Neuronal stem cell (in vitro differentiated cells): Measurements from ENCODE around the gene RBM20.
"Not testable (repeated sequence)": the region's sequence is repeated elsewhere in the genome, so short reads cannot be mapped to it uniquely, and the experiment has no call there.

Source experiments
- DNase-seq: peaks from one replicate; pipeline ENCODE4 v3.0.0-alpha.2; 2013; ENCODE audit warnings: low spot score
- H2AFZ ChIP-seq: one replicate; pipeline ENCODE4 v1.6.1; 2013; ENCODE audit warnings: mild to moderate bottlenecking, low read length, inconsistent platforms
- H2AK5ac ChIP-seq: 2 replicates; pipeline ENCODE4 v1.6.1; 2013; ENCODE audit warnings: low read depth, mild to moderate bottlenecking, inconsistent platforms, low read length, moderate library complexity, mixed read lengths
- H2BK120ac ChIP-seq: 2 replicates; pipeline ENCODE4 v1.6.1; 2013; ENCODE audit warnings: low read depth, mild to moderate bottlenecking, inconsistent platforms, low read length, moderate library complexity, mixed read lengths
- H2BK12ac ChIP-seq: one replicate; pipeline ENCODE4 v1.6.1; 2013; ENCODE audit warnings: low read length, inconsistent platforms
- H2BK15ac ChIP-seq: 2 replicates; pipeline ENCODE4 v1.6.1; 2013; ENCODE audit warnings: mild to moderate bottlenecking, low read length, inconsistent platforms, mixed read lengths
- H2BK5ac ChIP-seq: one replicate; pipeline ENCODE4 v1.6.1; 2013; ENCODE audit warnings: inconsistent platforms, mild to moderate bottlenecking, low read length, moderate library complexity
- H3K14ac ChIP-seq: one replicate; pipeline ENCODE4 v1.6.1; 2013; ENCODE audit warnings: low read length, inconsistent platforms
- H3K18ac ChIP-seq: 2 replicates; pipeline ENCODE4 v1.6.1; 2013; ENCODE audit warnings: low read length, inconsistent platforms
- H3K23ac ChIP-seq: 2 replicates; pipeline ENCODE4 v1.6.1; 2013; ENCODE audit warnings: low read depth, mild to moderate bottlenecking, mixed read lengths, low read length, inconsistent platforms; ENCODE audit not compliant: poor library complexity
- H3K27ac ChIP-seq: replicated peaks from 3 replicates; pipeline ENCODE4 v1.5.1; 2013; ENCODE audit warnings: low read length, inconsistent platforms
- H3K27me3 ChIP-seq, 3 experiments: 2 replicates each; pipeline ENCODE4 v1.6.1; 2013; ENCODE audit warnings: low read length in 3 of 3, mild to moderate bottlenecking in 2 of 3, inconsistent platforms in 1 of 3, low read depth in 1 of 3, mixed read lengths in 1 of 3, moderate library complexity in 1 of 3; ENCODE audit not compliant: control insufficient read depth in 3 of 3, insufficient read depth in 3 of 3
- H3K36me3 ChIP-seq, 2 donors: replicated peaks in 1 of 2; 2 replicates each; pipeline ENCODE4 v1.6.1; 2013; ENCODE audit warnings: low read length in 2 of 2; ENCODE audit not compliant: control insufficient read depth in 2 of 2, insufficient read depth in 2 of 2
- H3K4ac ChIP-seq: 2 replicates; pipeline ENCODE4 v1.6.1; 2013; ENCODE audit warnings: inconsistent platforms, mild to moderate bottlenecking, low read length, moderate library complexity
- H3K4me1 ChIP-seq, 2 donors: 1 replicate in 1 of 2; 2 replicates in 1 of 2; pipeline ENCODE4 v1.6.1; 2013; ENCODE audit warnings: low read length in 2 of 2, low read depth in 1 of 2; ENCODE audit not compliant: control insufficient read depth in 2 of 2, insufficient read depth in 1 of 2
- H3K4me2 ChIP-seq: one replicate; pipeline ENCODE4 v1.6.1; 2013; ENCODE audit warnings: mild to moderate bottlenecking, low read length, inconsistent platforms; ENCODE audit not compliant: insufficient read depth, poor library complexity, severe bottlenecking
- H3K4me3 ChIP-seq, 2 donors: 2 replicates each; pipeline ENCODE4 v1.5.1; 2013; ENCODE audit warnings: low read length in 2 of 2, mild to moderate bottlenecking in 2 of 2, inconsistent platforms in 1 of 2, moderate library complexity in 1 of 2
- H3K79me1 ChIP-seq: one replicate; pipeline ENCODE4 v1.6.1; 2013; ENCODE audit warnings: low read depth, mild to moderate bottlenecking, inconsistent platforms, low read length, moderate library complexity
- H3K9ac ChIP-seq: one replicate; pipeline ENCODE4 v1.6.1; 2013; ENCODE audit warnings: mild to moderate bottlenecking, low read depth, low read length, inconsistent platforms; ENCODE audit not compliant: poor library complexity
- H3K9me3 ChIP-seq, 2 donors: replicated peaks in 1 of 2; 2 replicates each; pipeline versions ENCODE3 to v1.6.1; 2013; ENCODE audit warnings: low read length in 2 of 2, mild to moderate bottlenecking in 2 of 2, inconsistent platforms in 1 of 2, low read depth in 1 of 2, mixed read lengths in 1 of 2, moderate library complexity in 1 of 2; ENCODE audit not compliant: control insufficient read depth in 2 of 2, insufficient read depth in 1 of 2
- H4K8ac ChIP-seq: one replicate; pipeline ENCODE4 v1.6.1; 2013; ENCODE audit warnings: low read depth, mild to moderate bottlenecking, inconsistent platforms, low read length, moderate library complexity
- H4K91ac ChIP-seq: one replicate; pipeline ENCODE4 v1.6.1; 2013; ENCODE audit warnings: low read length, low read depth, mild to moderate bottlenecking, inconsistent platforms; ENCODE audit not compliant: poor library complexity
- WGBS, 2 donors: extraction: QIAGEN DNeasy Blood & Tissue Kit; methylation state at CpG; one replicate each; pipeline ENCODE4 v1.1.7; 2013; ENCODE audit warnings: missing lambda C conversion rate in 2 of 2, mixed read lengths in 1 of 2; ENCODE audit not compliant: insufficient read length in 2 of 2, insufficient replicate concordance in 1 of 2; ENCODE audit errors: extremely low coverage in 2 of 2; 5-methylcytosine and 5-hydroxymethylcytosine counted together

Gene RBM20

DNA sequence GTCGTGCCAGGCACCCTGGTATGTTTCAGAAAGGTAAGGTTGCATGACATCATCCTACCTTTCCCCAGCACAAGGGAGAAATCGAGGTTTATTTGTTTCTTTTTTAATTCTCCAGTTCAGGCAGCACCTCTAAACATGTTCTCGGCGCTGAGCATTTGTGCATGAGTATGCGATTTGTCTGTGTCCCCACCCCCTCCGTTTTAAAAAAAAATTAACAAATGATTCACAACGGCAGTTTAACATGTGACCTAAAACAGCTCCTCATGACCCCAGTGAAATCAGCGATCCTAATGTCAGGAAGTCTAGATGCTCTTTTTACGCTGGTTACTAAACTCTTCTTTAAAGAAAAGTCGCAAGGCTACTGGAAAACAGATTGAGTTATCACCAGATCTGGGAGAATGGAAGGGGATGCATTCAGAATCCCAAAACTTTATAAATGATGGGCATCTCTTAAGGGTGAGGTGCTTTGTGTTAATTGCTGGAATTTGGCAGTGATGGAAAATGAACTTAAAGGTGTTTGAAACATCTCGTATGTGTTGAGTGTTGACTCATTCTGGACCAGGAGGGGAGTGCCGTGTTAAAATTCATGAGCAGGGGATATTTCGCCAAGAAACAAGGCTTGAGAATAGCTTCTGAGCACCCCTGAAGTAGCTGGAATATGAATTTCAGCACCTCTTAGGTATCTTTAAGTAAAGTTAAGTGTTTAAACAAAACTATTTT lies 120.8 kb downstream of the RBM20 start:
- H3K4ac ChIP-seq: no peak overlapping the region
- H3K23ac ChIP-seq: no peak overlapping the region
- no peaks in the 10 kb centered on the region for H3K79me1 ChIP-seq
- no peak overlapping the region for H2AK5ac ChIP-seq
- no peak overlapping the region for H2BK12ac ChIP-seq
- no CpG with 5 or more reads among the region's 13 CpGs for WGBS, 2 donors
- no peak overlapping the region for H4K91ac ChIP-seq
- H3K14ac ChIP-seq: no peak overlapping the region
- peak overlapping the region; percentile 43 for H2BK5ac ChIP-seq
- no peak overlapping the region for H2BK15ac ChIP-seq
- no peak overlapping the region for H3K18ac ChIP-seq
- no peak overlapping the region for H3K4me3 ChIP-seq
- H3K9me3 ChIP-seq: no peaks in the 10 kb centered on the region
- no peak overlapping the region for H2AFZ ChIP-seq
- DNase-seq: no peak
- no peak overlapping the region for H3K9ac ChIP-seq
- no peak overlapping the region for H4K8ac ChIP-seq
- no peaks in the 10 kb centered on the region for H3K27me3 ChIP-seq
- no peak overlapping the region for H3K4me2 ChIP-seq
- H3K36me3 ChIP-seq: no peaks in the 10 kb centered on the region
- H2BK120ac ChIP-seq: peak overlapping the region; percentile 47
- no peak overlapping the region for H3K27ac ChIP-seq
- peaks cover 2 to 7% of the 10 kb centered on the region in 2 donors for H3K4me1 ChIP-seq

DNA sequence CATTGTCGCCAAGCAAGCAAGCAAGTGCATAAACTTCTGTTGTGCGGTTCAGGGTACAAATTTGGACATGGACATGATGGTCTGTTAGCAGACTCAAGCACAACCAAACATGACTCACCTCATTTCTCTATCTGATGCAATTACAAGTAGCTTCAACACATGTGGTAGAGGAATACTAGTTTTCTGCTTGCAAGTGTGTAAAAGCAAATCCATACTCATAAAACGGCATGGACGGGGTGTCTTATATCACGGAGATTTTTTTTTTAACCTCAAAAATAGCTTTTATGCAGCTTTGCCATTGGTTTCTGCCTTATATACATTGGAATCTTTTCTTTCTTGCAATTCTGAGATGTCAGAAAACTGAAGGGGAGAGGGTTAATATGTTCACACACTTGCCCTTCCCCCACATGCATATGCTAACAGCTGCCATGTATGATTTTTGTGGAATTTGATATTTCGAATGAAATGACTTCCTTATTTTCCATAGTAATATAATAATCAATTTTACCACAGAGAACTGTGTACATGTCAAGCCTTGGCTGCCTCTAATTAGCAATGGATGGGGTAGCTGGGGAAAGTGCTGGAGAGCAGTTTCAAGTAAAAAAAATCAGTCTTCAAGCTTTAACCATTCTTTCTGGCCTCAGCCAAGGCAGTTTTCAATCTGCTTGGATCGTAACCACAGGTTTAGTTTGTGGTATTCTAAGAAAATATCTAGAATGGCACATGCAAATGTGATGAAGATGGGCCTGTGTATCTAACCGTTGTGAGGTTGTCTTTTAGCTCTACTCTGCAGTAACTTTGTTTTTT lies 121.6 kb downstream of the RBM20 start:
- Histone ChIP-seq H2AK5ac (no peak overlapping the region), H3K14ac (no peak overlapping the region), H3K9ac (no peak overlapping the region), H3K18ac (no peak overlapping the region), H2BK120ac (no peak overlapping the region), H3K4me3 (no peak overlapping the region), H3K27ac (peak overlapping the region; percentile 70), H4K8ac (no peak overlapping the region), H3K36me3 (no peaks in the 10 kb centered on the region), H3K27me3 (no peaks in the 10 kb centered on the region), H2BK5ac (no peak overlapping the region), H2BK12ac (no peak overlapping the region), H3K4me2 (no peak overlapping the region), H2BK15ac (no peak overlapping the region), H2AFZ (no peak overlapping the region), H3K4ac (no peak overlapping the region), H3K23ac (no peak overlapping the region), H3K79me1 (no peaks in the 10 kb centered on the region), H3K9me3 (no peaks in the 10 kb centered on the region), H3K4me1 (peaks cover 2 to 7% of the 10 kb centered on the region in 2 donors), H4K91ac (no peak overlapping the region)
- no CpG with 5 or more reads among the region's 8 CpGs for WGBS, 2 donors
- DNase-seq: no peak

DNA sequence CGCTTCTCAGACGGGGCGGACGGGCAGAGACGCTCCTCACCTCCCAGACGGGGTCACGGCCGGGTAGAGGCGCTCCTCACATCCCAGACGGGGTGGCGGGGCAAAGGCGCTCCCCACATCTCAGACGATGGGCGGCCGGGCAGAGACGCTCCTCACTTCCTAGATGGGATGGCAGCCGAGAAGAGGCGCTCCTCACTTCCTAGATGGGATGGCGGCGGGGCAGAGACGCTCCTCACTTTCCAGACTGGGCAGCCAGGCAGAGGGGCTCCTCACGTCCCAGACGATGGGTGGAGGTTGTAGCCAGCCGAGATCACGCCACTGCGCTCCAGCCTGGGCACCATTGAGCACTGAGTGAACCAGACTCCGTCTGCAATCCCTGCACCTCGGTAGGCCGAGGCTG lies 123.5 kb downstream of the RBM20 start:
- H4K8ac ChIP-seq, H3K4me3 ChIP-seq: not testable (repeated sequence)
- no CpG with 5 or more reads among the region's 29 CpGs for WGBS, 2 donors

DNA sequence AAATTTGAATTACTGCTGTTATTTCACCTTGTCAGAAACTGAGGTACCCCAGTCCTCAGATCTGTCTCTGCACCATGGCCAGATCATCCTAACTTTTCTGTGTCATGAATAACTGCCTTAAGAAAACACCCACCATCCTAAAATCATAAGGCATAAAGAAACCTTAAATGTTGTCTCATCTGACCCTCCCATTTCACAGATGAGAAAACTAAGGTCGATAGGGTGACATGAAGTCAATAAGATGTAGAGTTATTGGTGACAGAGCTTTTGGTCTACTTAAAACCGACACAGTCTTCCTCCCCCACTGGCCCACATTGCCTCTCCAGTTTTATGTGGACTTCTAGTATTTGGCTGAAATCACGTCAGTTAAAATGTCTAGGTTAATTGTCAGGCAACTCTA lies 126.1 kb downstream of the RBM20 start:
- Histone ChIP-seq H2AK5ac (no peak overlapping the region), H2BK5ac (no peak overlapping the region), H4K8ac (no peak overlapping the region), H3K27me3 (no peaks in the 10 kb centered on the region), H2BK15ac (no peak overlapping the region), H3K4me2 (no peak overlapping the region), H3K27ac (no peak overlapping the region), H3K4ac (no peak overlapping the region), H2BK120ac (no peak overlapping the region), H3K9ac (no peak overlapping the region), H3K79me1 (no peaks in the 10 kb centered on the region), H3K9me3 (no peaks in the 10 kb centered on the region), H3K14ac (no peak overlapping the region), H3K4me1 (peaks cover 1 to 2% of the 10 kb centered on the region in 2 donors), H3K18ac (no peak overlapping the region), H4K91ac (no peak overlapping the region), H3K36me3 (no peaks in the 10 kb centered on the region), H3K23ac (no peak overlapping the region), H3K4me3 (no peak overlapping the region), H2AFZ (no peak overlapping the region), H2BK12ac (no peak overlapping the region)
- WGBS, 2 donors: no CpG with 5 or more reads among the region's 3 CpGs
- no peak for DNase-seq

More for the DNA sequence above, 123.5 kb downstream of the RBM20 start:
- H3K4me2 ChIP-seq, H2BK5ac ChIP-seq, H3K18ac ChIP-seq, H3K9ac ChIP-seq, H3K27me3 ChIP-seq, H2BK15ac ChIP-seq, H2BK12ac ChIP-seq, H3K79me1 ChIP-seq, H3K23ac ChIP-seq, H4K91ac ChIP-seq, H2AFZ ChIP-seq, H3K9me3 ChIP-seq, DNase-seq, H3K27ac ChIP-seq, H2BK120ac ChIP-seq, H3K4me1 ChIP-seq, H3K4ac ChIP-seq, H3K14ac ChIP-seq, H3K36me3 ChIP-seq, H2AK5ac ChIP-seq: not testable (repeated sequence)
